Daoy (cell line): ENCODE results near the gene RPLP2. TPM values are rescaled to one million over a fixed set of nuclear protein-coding genes. Genes with fewer than 3 reads are reported as not detected.
A peak's percentile ranks its signal among the peaks of the same experiment; 100 is the strongest.

Source experiments
- DNase-seq: peaks from one replicate; pipeline ENCODE4 v3.0.0-alpha.2; 2015; ENCODE audit warnings: low read depth
- total RNA-seq: library from RNA; depleted of rRNA; stranded (reverse); fragments of >200 nt; shearing (Covaris generic); gene quantifications from 2 replicates; pipeline ENCODE4 v1.2.3, GENCODE V29; 2014; rRNA removed

RPLP2 gene
- 693 and 756 TPM in 2 replicates for total RNA-seq

GRCh38 chr11:809287-810039 is at the start of gene RPLP2:
TSS of gene RPLP2 (plus strand) at chr11:809967. CDS start at chr11:810235, 268 bp downstream.
- DNase-seq, result peak; percentile 98

GRCh38 chr11:760236-760635 is 49.5 kb upstream of the RPLP2 start:
- DNase-seq, result no peak

- no peak for DNase-seq
These were observed 48.1 kb upstream of the RPLP2 start for GRCh38 chr11:761526-762108.

GRCh38 chr11:762421-763072 is 47.2 kb upstream of the RPLP2 start:
- peak; percentile 59 for DNase-seq

- DNase-seq, result no peak
These were observed 46.7 kb upstream of the RPLP2 start for GRCh38 chr11:763073-763463.

- DNase-seq, result no peak
These were observed 46.0 kb upstream of the RPLP2 start for GRCh38 chr11:763549-764321.

GRCh38 chr11:764322-765024 is 45.3 kb upstream of the RPLP2 start:
- DNase-seq, result no peak

- DNase-seq, result peak; percentile 67
These were observed 44.6 kb upstream of the RPLP2 start for GRCh38 chr11:765025-765801.

- no peak for DNase-seq
These were observed 44.0 kb upstream of the RPLP2 start for GRCh38 chr11:765802-766091.

GRCh38 chr11:766106-766935 is 43.4 kb upstream of the RPLP2 start:
- no peak for DNase-seq

GRCh38 chr11:766936-767210 is 42.9 kb upstream of the RPLP2 start:
- DNase-seq, result no peak

- no peak for DNase-seq
These were observed 42.5 kb upstream of the RPLP2 start for GRCh38 chr11:767238-767637.

- no peak for DNase-seq
These were observed 39.7 kb upstream of the RPLP2 start for GRCh38 chr11:769887-770641.

GRCh38 chr11:770642-771616 is 38.8 kb upstream of the RPLP2 start:
- no peak for DNase-seq

- no peak for DNase-seq
These were observed 38.1 kb upstream of the RPLP2 start for GRCh38 chr11:771617-772204.

GRCh38 chr11:772429-773390 is 37.1 kb upstream of the RPLP2 start:
- DNase-seq, result no peak

GRCh38 chr11:773425-773824 is 36.3 kb upstream of the RPLP2 start:
- no peak for DNase-seq
